ENCODE results near the gene FGA. TPM values are rescaled to one million over a fixed set of nuclear protein-coding genes. Genes with fewer than 3 reads are reported as not detected.

FGA gene
- total RNA-seq, 1 experiment from 2014 or later = not detected

DNA sequence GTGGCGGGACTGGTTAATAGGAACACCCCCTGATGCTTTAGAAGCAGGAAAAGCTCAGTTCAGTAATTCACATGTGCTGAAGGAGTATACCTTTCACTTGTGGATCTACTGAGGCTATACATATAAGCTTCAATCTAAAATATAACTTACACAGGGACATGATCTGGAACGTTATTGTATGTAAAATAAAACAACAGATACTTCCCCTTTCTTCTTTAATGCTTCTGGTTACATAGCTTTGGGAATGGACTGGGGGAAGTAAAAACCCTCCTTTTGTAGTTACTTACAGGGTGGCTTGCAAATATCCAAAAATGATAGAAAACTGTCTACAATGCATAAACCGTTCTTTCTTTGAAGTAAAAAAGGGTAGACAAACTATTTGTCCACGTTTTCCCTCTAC, 20.0 kb upstream of the FGA start:
- Histone ChIP-seq H2AFZ (no peak overlapping the region), H3K9me3 (ENCODE audit: insufficient read depth, low read depth) (no peaks in the 10 kb centered on the region), H3K79me2 (ENCODE audit: low read depth) (no peaks in the 10 kb centered on the region), H3F3A (ENCODE audit: insufficient read depth, low read depth) (no peaks in the 10 kb centered on the region), H3K27me3 (ENCODE audit: insufficient read depth, low read depth) (no peaks in the 10 kb centered on the region), H4K20me1 (ENCODE audit: insufficient read depth) (no peaks in the 10 kb centered on the region), H3K9me2 (ENCODE audit: insufficient read depth) (no peaks in the 10 kb centered on the region), H3K27ac (no peak overlapping the region), H3K4me3 (no peak overlapping the region), H3K36me3 (ENCODE audit: low read depth) (no peaks in the 10 kb centered on the region), H3K4me2 (no peak overlapping the region), H3K4me1 (replicated peaks; ENCODE audit: insufficient read depth) (no peaks in the 10 kb centered on the region)
- DNase-seq = no peak
- ChIA-PET POLR2A (ENCODE audit: unreplicated experiment) (interaction anchor here (0.8 kb wide), 1 partner anchor 61 kb away, joined by 13 read pairs; no protein-coding TSS in a partner anchor), CTCF (no interaction called here)
- BruUV-seq (replicated peaks) = no TSS peak
- TF ChIP-seq EZH2 (IDR thresholded peaks at IDR 0.05; ENCODE audit: low read depth) = no peak
- TF ChIP-seq, protein P1, sequence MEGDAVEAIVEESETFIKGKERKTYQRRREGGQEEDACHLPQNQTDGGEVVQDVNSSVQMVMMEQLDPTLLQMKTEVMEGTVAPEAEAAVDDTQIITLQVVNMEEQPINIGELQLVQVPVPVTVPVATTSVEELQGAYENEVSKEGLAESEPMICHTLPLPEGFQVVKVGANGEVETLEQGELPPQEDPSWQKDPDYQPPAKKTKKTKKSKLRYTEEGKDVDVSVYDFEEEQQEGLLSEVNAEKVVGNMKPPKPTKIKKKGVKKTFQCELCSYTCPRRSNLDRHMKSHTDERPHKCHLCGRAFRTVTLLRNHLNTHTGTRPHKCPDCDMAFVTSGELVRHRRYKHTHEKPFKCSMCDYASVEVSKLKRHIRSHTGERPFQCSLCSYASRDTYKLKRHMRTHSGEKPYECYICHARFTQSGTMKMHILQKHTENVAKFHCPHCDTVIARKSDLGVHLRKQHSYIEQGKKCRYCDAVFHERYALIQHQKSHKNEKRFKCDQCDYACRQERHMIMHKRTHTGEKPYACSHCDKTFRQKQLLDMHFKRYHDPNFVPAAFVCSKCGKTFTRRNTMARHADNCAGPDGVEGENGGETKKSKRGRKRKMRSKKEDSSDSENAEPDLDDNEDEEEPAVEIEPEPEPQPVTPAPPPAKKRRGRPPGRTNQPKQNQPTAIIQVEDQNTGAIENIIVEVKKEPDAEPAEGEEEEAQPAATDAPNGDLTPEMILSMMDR (conservative IDR thresholded peaks at IDR 0.05) = no peak
- intact Hi-C loops (cut with micrococcal nuclease; ENCODE audit: unreplicated experiment) = no loop called here

DNA sequence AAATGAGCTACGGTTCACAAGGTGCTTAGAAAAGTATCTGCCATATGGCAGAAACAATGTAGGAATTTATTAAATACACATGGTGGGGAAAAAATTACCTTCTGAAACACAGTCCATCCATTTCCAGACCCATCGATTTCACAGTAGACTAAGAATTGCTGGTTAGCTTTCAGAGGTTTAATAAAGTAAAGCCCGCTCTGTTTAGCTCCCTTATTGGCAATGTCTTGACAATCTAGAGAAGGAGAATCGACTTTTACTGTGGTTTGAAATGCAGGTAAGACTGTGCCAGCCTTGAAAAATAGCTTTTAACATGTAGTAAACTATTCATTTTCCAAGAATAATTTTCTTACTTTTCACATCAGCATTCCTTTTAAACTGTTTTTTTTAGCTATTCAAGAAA, 19.0 kb upstream of the FGA start:
- POLR2A ChIA-PET (ENCODE audit: unreplicated experiment) = interaction anchor here (0.6 to 0.7 kb wide), 2 partner anchors 14 to 320 kb away, joined by 3 to 9 read pairs; no protein-coding TSS in a partner anchor
- intact Hi-C loops (cut with micrococcal nuclease; ENCODE audit: unreplicated experiment) = no loop called here
- CTCF ChIA-PET = no interaction called here

DNA sequence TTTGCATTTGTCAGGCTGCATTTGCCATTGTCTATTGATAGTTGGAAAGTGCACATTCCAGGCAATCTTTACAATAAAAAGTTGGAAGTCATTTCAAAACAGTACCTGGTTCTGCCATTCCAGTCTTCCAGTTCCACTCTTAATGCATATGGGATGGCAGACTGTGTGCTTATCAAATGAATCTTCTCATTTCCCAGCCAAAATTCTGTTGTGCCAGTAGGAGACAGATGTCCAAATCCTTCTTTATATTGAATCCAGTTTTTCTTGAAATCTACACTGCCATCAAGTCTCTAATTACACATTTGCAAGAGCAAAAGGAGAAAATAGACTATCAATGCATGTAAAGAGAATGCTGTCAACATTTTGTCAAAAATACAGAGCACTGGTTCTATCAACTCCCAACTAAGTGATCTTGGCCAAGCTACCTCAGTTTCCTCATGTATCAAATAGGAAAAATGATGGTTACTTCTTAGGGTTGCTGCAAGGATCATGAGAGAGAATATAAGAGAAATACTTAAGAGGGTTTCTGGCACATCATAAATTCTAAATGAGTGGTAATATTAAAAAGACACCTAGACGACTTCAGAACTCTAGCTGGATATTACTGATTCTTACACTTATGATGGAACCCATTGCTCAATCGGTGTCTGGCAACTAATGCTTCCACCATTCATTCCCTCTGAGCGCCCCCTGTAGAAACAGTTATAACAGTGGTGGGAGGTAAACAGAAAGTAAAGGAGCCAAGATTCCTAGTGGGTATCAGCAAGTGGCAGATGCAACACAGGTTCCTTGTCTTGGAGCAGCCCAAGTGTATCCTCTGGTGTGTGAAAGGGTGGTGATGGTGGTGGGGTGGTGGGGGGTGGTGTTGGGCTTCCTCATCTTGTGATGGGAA, 18.1 kb upstream of the FGA start:
- no peak overlapping the region for H2AFZ ChIP-seq
- H3F3A ChIP-seq (ENCODE audit: insufficient read depth, low read depth) = no peaks in the 10 kb centered on the region
- no peak overlapping the region for H3K4me3 ChIP-seq
- no peaks in the 10 kb centered on the region for H3K36me3 ChIP-seq (ENCODE audit: low read depth)
- POLR2A ChIA-PET (ENCODE audit: unreplicated experiment) = no interaction called here
- intact Hi-C loops (cut with micrococcal nuclease; ENCODE audit: unreplicated experiment) = no loop called here
- H3K79me2 ChIP-seq (ENCODE audit: low read depth) = no peaks in the 10 kb centered on the region
- H3K27ac ChIP-seq = no peak overlapping the region
- H3K4me1 ChIP-seq (replicated peaks; ENCODE audit: insufficient read depth) = no peaks in the 10 kb centered on the region
- H3K9me2 ChIP-seq (ENCODE audit: insufficient read depth) = no peaks in the 10 kb centered on the region
- H4K20me1 ChIP-seq (ENCODE audit: insufficient read depth) = no peaks in the 10 kb centered on the region
- no peak for DNase-seq
- H3K4me2 ChIP-seq = no peak overlapping the region
- H3K27me3 ChIP-seq (ENCODE audit: insufficient read depth, low read depth) = no peaks in the 10 kb centered on the region
- no peaks in the 10 kb centered on the region for H3K9me3 ChIP-seq (ENCODE audit: insufficient read depth, low read depth)
- no TSS peak for BruUV-seq (replicated peaks)
- no peak for TF ChIP-seq EZH2 (IDR thresholded peaks at IDR 0.05; ENCODE audit: low read depth)
- TF ChIP-seq, protein P1 (conservative IDR thresholded peaks at IDR 0.05) = no peak
- CTCF ChIA-PET = no interaction called here

More for the DNA sequence above, 19.0 kb upstream of the FGA start:
- no peaks in the 10 kb centered on the region for H3K9me3 ChIP-seq (ENCODE audit: insufficient read depth, low read depth)
- H3K4me3 ChIP-seq = no peak overlapping the region
- H2AFZ ChIP-seq = no peak overlapping the region
- H3K9me2 ChIP-seq (ENCODE audit: insufficient read depth) = no peaks in the 10 kb centered on the region
- H3K27me3 ChIP-seq (ENCODE audit: insufficient read depth, low read depth) = no peaks in the 10 kb centered on the region
- no peak overlapping the region for H3K4me2 ChIP-seq
- no peaks in the 10 kb centered on the region for H3K36me3 ChIP-seq (ENCODE audit: low read depth)
- no peak overlapping the region for H3K27ac ChIP-seq
- TF ChIP-seq EZH2 (IDR thresholded peaks at IDR 0.05; ENCODE audit: low read depth) = no peak
- TF ChIP-seq, protein P1 (conservative IDR thresholded peaks at IDR 0.05) = no peak
- H3K4me1 ChIP-seq (replicated peaks; ENCODE audit: insufficient read depth) = no peaks in the 10 kb centered on the region
- H3K79me2 ChIP-seq (ENCODE audit: low read depth) = no peaks in the 10 kb centered on the region
- DNase-seq = no peak
- BruUV-seq (replicated peaks) = no TSS peak
- no peaks in the 10 kb centered on the region for H3F3A ChIP-seq (ENCODE audit: insufficient read depth, low read depth)
- no peaks in the 10 kb centered on the region for H4K20me1 ChIP-seq (ENCODE audit: insufficient read depth)
